ENCODE results near the gene ASGR1.
A peak's percentile ranks its signal among the peaks of the same experiment; 100 is the strongest.

The ASGR1 gene

GRCh38 chr17:7179317-7180254 lies at the start of gene ASGR1:
ASGR1 (minus strand) TSS chr17:7179370; CDS start chr17:7178563, 807 bp downstream.
- DNase-seq: no peak

- DNase-seq: no peak
Observed at GRCh38 chr17:7228920-7229319, 49.8 kb upstream of the ASGR1 start.

- DNase-seq: no peak
Observed at GRCh38 chr17:7226721-7227710, 47.8 kb upstream of the ASGR1 start.

- no peak for DNase-seq
Observed at GRCh38 chr17:7225711-7226331, 46.7 kb upstream of the ASGR1 start.

GRCh38 chr17:7224661-7225111 lies 45.5 kb upstream of the ASGR1 start:
- no peak for DNase-seq

- no peak for DNase-seq
Observed at GRCh38 chr17:7224110-7224509, 44.9 kb upstream of the ASGR1 start.

GRCh38 chr17:7223375-7223774 lies 44.2 kb upstream of the ASGR1 start:
- no peak for DNase-seq

GRCh38 chr17:7222972-7223292 lies 43.8 kb upstream of the ASGR1 start:
- DNase-seq: no peak

- no peak for DNase-seq
Observed at GRCh38 chr17:7222093-7222971, 43.2 kb upstream of the ASGR1 start.

- DNase-seq: no peak
Observed at GRCh38 chr17:7221278-7222092, 42.3 kb upstream of the ASGR1 start.

GRCh38 chr17:7220593-7221277 lies 41.6 kb upstream of the ASGR1 start:
- peak; percentile 57 for DNase-seq

GRCh38 chr17:7219812-7220592 lies 40.8 kb upstream of the ASGR1 start, which contains the start of the genes ACADVL and DLG4:
ACADVL (plus strand) TSS chr17:7219938; CDS start chr17:7219985, 47 bp downstream.
DLG4 (minus strand) TSS chr17:7219836.
- DNase-seq: peak; percentile 87

- DNase-seq: no peak
Observed at GRCh38 chr17:7219229-7219811, 40.1 kb upstream of the ASGR1 start.

- DNase-seq: no peak
Observed at GRCh38 chr17:7218758-7219157, 39.6 kb upstream of the ASGR1 start.

- no peak for DNase-seq
Observed at GRCh38 chr17:7218166-7218565, 39.0 kb upstream of the ASGR1 start.

GRCh38 chr17:7217113-7217987 lies 38.2 kb upstream of the ASGR1 start:
- DNase-seq: peak; percentile 83

- DNase-seq: no peak
Observed at GRCh38 chr17:7216242-7217112, 37.3 kb upstream of the ASGR1 start.
